ENCODE results near the gene ARFGEF3.

ARFGEF3 gene

GRCh38 chr6:138146544-138146943 is 15.2 kb upstream of the ARFGEF3 start:
- Mint-ChIP-seq H3K4me3 (no peak overlapping the region), H3K27ac (no peak overlapping the region), H3K9me3 (peaks cover 10% of the 10 kb centered on the region), H3K27me3 (peaks cover 25% of the 10 kb centered on the region), H3K36me3 (ENCODE audit: low read depth) (no peaks in the 10 kb centered on the region), H3K4me1 (no peaks in the 10 kb centered on the region)
- DNase-seq (no peak), ATAC-seq (no peak)

GRCh38 chr6:138155443-138155842 is 6.3 kb upstream of the ARFGEF3 start:
- no peaks in the 10 kb centered on the region for H3K36me3 Mint-ChIP-seq (ENCODE audit: low read depth)
- no peak overlapping the region for H3K27ac Mint-ChIP-seq
- H3K27me3 Mint-ChIP-seq, result peaks cover 40% of the 10 kb centered on the region
- no peaks in the 10 kb centered on the region for H3K4me1 Mint-ChIP-seq
- H3K4me3 Mint-ChIP-seq, result no peak overlapping the region
- peaks cover 18% of the 10 kb centered on the region for H3K9me3 Mint-ChIP-seq
- ATAC-seq (no peak), DNase-seq (no peak)

GRCh38 chr6:138157986-138158638 is 3.6 kb upstream of the ARFGEF3 start:
- Mint-ChIP-seq H3K9me3 (peaks cover 6% of the 10 kb centered on the region), H3K27ac (no peak overlapping the region), H3K4me1 (peaks cover 15% of the 10 kb centered on the region), H3K27me3 (peaks cover 47% of the 10 kb centered on the region), H3K36me3 (ENCODE audit: low read depth) (no peaks in the 10 kb centered on the region), H3K4me3 (no peak overlapping the region)
- ATAC-seq (no peak), DNase-seq (no peak)

- Mint-ChIP-seq H3K9me3 (no peaks in the 10 kb centered on the region), H3K4me3 (no peak overlapping the region), H3K27me3 (peaks cover 57% of the 10 kb centered on the region), H3K36me3 (ENCODE audit: low read depth) (no peaks in the 10 kb centered on the region), H3K4me1 (peaks cover 15% of the 10 kb centered on the region), H3K27ac (no peak overlapping the region)
- DNase-seq, result no peak
- ATAC-seq, result no peak
These were observed 2.5 kb upstream of the ARFGEF3 start for GRCh38 chr6:138159246-138159645.

GRCh38 chr6:138160329-138161087 is 1.2 kb upstream of the ARFGEF3 start:
- Mint-ChIP-seq H3K27ac (no peak overlapping the region), H3K36me3 (ENCODE audit: low read depth) (no peaks in the 10 kb centered on the region), H3K4me3 (peak overlapping the region; percentile 59), H3K27me3 (peaks cover 64% of the 10 kb centered on the region), H3K4me1 (peaks cover 15% of the 10 kb centered on the region), H3K9me3 (no peaks in the 10 kb centered on the region)
- ATAC-seq, result no peak
- no peak for DNase-seq

GRCh38 chr6:138161088-138161337 is 726 bp upstream of the ARFGEF3 start:
- peak; percentile 9 for DNase-seq
- no peak for ATAC-seq
- Mint-ChIP-seq H3K36me3 (ENCODE audit: low read depth) (no peaks in the 10 kb centered on the region), H3K4me1 (peaks cover 15% of the 10 kb centered on the region), H3K9me3 (no peaks in the 10 kb centered on the region), H3K27me3 (peaks cover 64% of the 10 kb centered on the region), H3K27ac (no peak overlapping the region), H3K4me3 (peak overlapping the region; percentile 59)

- H3K4me3 Mint-ChIP-seq, result peak overlapping the region; percentile 70
- no peak overlapping the region for H3K27ac Mint-ChIP-seq
- peaks cover 67% of the 10 kb centered on the region for H3K27me3 Mint-ChIP-seq
- H3K36me3 Mint-ChIP-seq (ENCODE audit: low read depth), result no peaks in the 10 kb centered on the region
- DNase-seq, result no peak
- peaks cover 15% of the 10 kb centered on the region for H3K4me1 Mint-ChIP-seq
- no peaks in the 10 kb centered on the region for H3K9me3 Mint-ChIP-seq
- ATAC-seq, result peak; percentile 24
These were observed 594 bp downstream of the ARFGEF3 start for GRCh38 chr6:138162111-138162954.

GRCh38 chr6:138162955-138163575 is 1.3 kb downstream of the ARFGEF3 start:
- DNase-seq, result no peak
- H3K9me3 Mint-ChIP-seq, result no peaks in the 10 kb centered on the region
- H3K27me3 Mint-ChIP-seq, result peaks cover 69% of the 10 kb centered on the region
- no peaks in the 10 kb centered on the region for H3K36me3 Mint-ChIP-seq (ENCODE audit: low read depth)
- peaks cover 15% of the 10 kb centered on the region for H3K4me1 Mint-ChIP-seq
- H3K27ac Mint-ChIP-seq, result no peak overlapping the region
- peak overlapping the region; percentile 70 for H3K4me3 Mint-ChIP-seq
- no peak for ATAC-seq

- H3K4me3 Mint-ChIP-seq, result no peak overlapping the region
- peaks cover 6% of the 10 kb centered on the region for H3K36me3 Mint-ChIP-seq (ENCODE audit: low read depth)
- peaks cover 26% of the 10 kb centered on the region for H3K9me3 Mint-ChIP-seq
- H3K27me3 Mint-ChIP-seq, result peaks cover 24% of the 10 kb centered on the region
- no peak for ATAC-seq
- H3K4me1 Mint-ChIP-seq, result no peaks in the 10 kb centered on the region
- DNase-seq, result no peak
- no peak overlapping the region for H3K27ac Mint-ChIP-seq
These were observed 13.9 kb downstream of the ARFGEF3 start for GRCh38 chr6:138175596-138175995.

- H3K4me3 Mint-ChIP-seq, result no peak overlapping the region
- DNase-seq (no peak), ATAC-seq (no peak)
- H3K27me3 Mint-ChIP-seq, result peaks cover 21% of the 10 kb centered on the region
- peaks cover 26% of the 10 kb centered on the region for H3K9me3 Mint-ChIP-seq
- H3K27ac Mint-ChIP-seq, result no peak overlapping the region
- H3K4me1 Mint-ChIP-seq, result no peaks in the 10 kb centered on the region
- H3K36me3 Mint-ChIP-seq (ENCODE audit: low read depth), result peaks cover 6% of the 10 kb centered on the region
These were observed 15.0 kb downstream of the ARFGEF3 start for GRCh38 chr6:138176652-138177232.

GRCh38 chr6:138182939-138183789 is 21.4 kb downstream of the ARFGEF3 start:
- H3K27me3 Mint-ChIP-seq, result peaks cover 12% of the 10 kb centered on the region
- no peak for ATAC-seq

GRCh38 chr6:138183790-138184134 is 22.0 kb downstream of the ARFGEF3 start:
- Mint-ChIP-seq H3K36me3 (ENCODE audit: low read depth) (no peaks in the 10 kb centered on the region), H3K4me1 (no peaks in the 10 kb centered on the region), H3K9me3 (peaks cover 6% of the 10 kb centered on the region), H3K4me3 (no peak overlapping the region), H3K27ac (no peak overlapping the region), H3K27me3 (peaks cover 12% of the 10 kb centered on the region)
- ATAC-seq (no peak), DNase-seq (no peak)

More at GRCh38 chr6:138182939-138183789, 21.4 kb downstream of the ARFGEF3 start:
- Mint-ChIP-seq H3K36me3 (ENCODE audit: low read depth) (peaks cover 2% of the 10 kb centered on the region), H3K27ac (no peak overlapping the region), H3K4me3 (no peak overlapping the region), H3K9me3 (peaks cover 11% of the 10 kb centered on the region), H3K4me1 (no peaks in the 10 kb centered on the region)
- no peak for DNase-seq

GRCh38 chr6:138184230-138184629 is 22.5 kb downstream of the ARFGEF3 start:
- no peak overlapping the region for H3K27ac Mint-ChIP-seq
- H3K4me1 Mint-ChIP-seq, result no peaks in the 10 kb centered on the region
- peaks cover 12% of the 10 kb centered on the region for H3K27me3 Mint-ChIP-seq
- peaks cover 4% of the 10 kb centered on the region for H3K9me3 Mint-ChIP-seq
- H3K4me3 Mint-ChIP-seq, result no peak overlapping the region
- no peaks in the 10 kb centered on the region for H3K36me3 Mint-ChIP-seq (ENCODE audit: low read depth)
- DNase-seq, result no peak
- ATAC-seq, result no peak

GRCh38 chr6:138187156-138187555 is 25.4 kb downstream of the ARFGEF3 start:
- Mint-ChIP-seq H3K27ac (no peak overlapping the region), H3K36me3 (ENCODE audit: low read depth) (no peaks in the 10 kb centered on the region), H3K27me3 (peaks cover 19% of the 10 kb centered on the region), H3K4me1 (no peaks in the 10 kb centered on the region), H3K9me3 (no peaks in the 10 kb centered on the region), H3K4me3 (no peak overlapping the region)
- no peak for ATAC-seq
- DNase-seq, result no peak
